ENCODE results near the gene PARD3. TPM values are rescaled to one million over a fixed set of nuclear protein-coding genes. Genes with fewer than 3 reads are reported as not detected.
"Not testable (repeated sequence)": the region's sequence is repeated elsewhere in the genome, so short reads cannot be mapped to it uniquely, and the experiment has no call there.

The PARD3 gene
- total RNA-seq, 1 donor = 4.8 TPM

GRCh38 chr10:34470307-34470706 lies 344.8 kb downstream of the PARD3 start:
- H3K9me3 ChIP-seq (ENCODE audit: low read depth, low read length) = no peaks in the 10 kb centered on the region
- no peaks in the 10 kb centered on the region for H3K4me1 ChIP-seq (ENCODE audit: insufficient read depth, low read length)
- H3K27me3 ChIP-seq (ENCODE audit: insufficient read depth, low read length) = no peaks in the 10 kb centered on the region
- H3K4me3 ChIP-seq (ENCODE audit: low read length) = no peak overlapping the region

- H3K9me3 ChIP-seq (ENCODE audit: low read depth, low read length) = no peaks in the 10 kb centered on the region
- H3K27me3 ChIP-seq (ENCODE audit: insufficient read depth, low read length) = no peaks in the 10 kb centered on the region
- no peaks in the 10 kb centered on the region for H3K4me1 ChIP-seq (ENCODE audit: insufficient read depth, low read length)
Observed at GRCh38 chr10:34469446-34469845, 345.6 kb downstream of the PARD3 start.

DNA sequence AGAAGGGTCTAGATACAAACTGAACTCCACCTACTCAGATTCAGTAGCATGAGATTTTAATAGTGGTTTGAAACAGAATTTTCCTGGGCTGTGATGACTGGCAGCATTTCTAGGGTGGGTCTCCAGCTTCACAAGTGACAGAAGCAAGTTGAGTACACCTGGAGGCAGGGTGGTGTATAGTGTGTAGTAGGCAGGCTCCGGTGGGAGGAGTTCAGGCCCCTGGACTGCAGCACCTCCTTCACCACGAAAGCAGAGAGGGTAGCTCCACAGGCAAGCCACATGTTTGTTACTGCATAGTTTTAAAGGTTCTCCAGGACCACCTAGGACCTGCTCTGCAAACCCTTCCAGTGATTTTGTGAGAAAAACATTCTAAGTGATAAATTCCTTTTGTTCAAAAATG lies 347.2 kb downstream of the PARD3 start:
- Histone ChIP-seq H3K4me1 (ENCODE audit: insufficient read depth, low read length) (no peaks in the 10 kb centered on the region), H3K4me3 (ENCODE audit: low read length) (no peak overlapping the region), H3K27me3 (ENCODE audit: insufficient read depth, low read length) (no peaks in the 10 kb centered on the region), H3K9me3 (ENCODE audit: low read depth, low read length) (no peaks in the 10 kb centered on the region)

More at GRCh38 chr10:34469446-34469845, 345.6 kb downstream of the PARD3 start:
- H3K4me3 ChIP-seq (ENCODE audit: low read length) = no peak overlapping the region

- H3K27me3 ChIP-seq (ENCODE audit: insufficient read depth, low read length) = no peaks in the 10 kb centered on the region
- no peaks in the 10 kb centered on the region for H3K9me3 ChIP-seq (ENCODE audit: low read depth, low read length)
- no peak overlapping the region for H3K4me3 ChIP-seq (ENCODE audit: low read length)
- H3K4me1 ChIP-seq (ENCODE audit: insufficient read depth, low read length) = no peaks in the 10 kb centered on the region
Observed at GRCh38 chr10:34467364-34467763, 347.7 kb downstream of the PARD3 start.

GRCh38 chr10:34465678-34466077 lies 349.4 kb downstream of the PARD3 start:
- H3K27me3 ChIP-seq (ENCODE audit: insufficient read depth, low read length) = no peaks in the 10 kb centered on the region
- H3K4me1 ChIP-seq (ENCODE audit: insufficient read depth, low read length) = no peaks in the 10 kb centered on the region
- no peak overlapping the region for H3K4me3 ChIP-seq (ENCODE audit: low read length)
- H3K9me3 ChIP-seq (ENCODE audit: low read depth, low read length) = no peaks in the 10 kb centered on the region

- H3K4me3 ChIP-seq (ENCODE audit: low read length) = no peak overlapping the region
- no peaks in the 10 kb centered on the region for H3K4me1 ChIP-seq (ENCODE audit: insufficient read depth, low read length)
- H3K9me3 ChIP-seq (ENCODE audit: low read depth, low read length) = no peaks in the 10 kb centered on the region
- no peaks in the 10 kb centered on the region for H3K27me3 ChIP-seq (ENCODE audit: insufficient read depth, low read length)
Observed at GRCh38 chr10:34464591-34464990, 350.5 kb downstream of the PARD3 start.

GRCh38 chr10:34464000-34464399 lies 351.1 kb downstream of the PARD3 start:
- no peak overlapping the region for H3K4me3 ChIP-seq (ENCODE audit: low read length)
- H3K27me3 ChIP-seq (ENCODE audit: insufficient read depth, low read length) = no peaks in the 10 kb centered on the region
- no peaks in the 10 kb centered on the region for H3K4me1 ChIP-seq (ENCODE audit: insufficient read depth, low read length)
- H3K9me3 ChIP-seq (ENCODE audit: low read depth, low read length) = no peaks in the 10 kb centered on the region

DNA sequence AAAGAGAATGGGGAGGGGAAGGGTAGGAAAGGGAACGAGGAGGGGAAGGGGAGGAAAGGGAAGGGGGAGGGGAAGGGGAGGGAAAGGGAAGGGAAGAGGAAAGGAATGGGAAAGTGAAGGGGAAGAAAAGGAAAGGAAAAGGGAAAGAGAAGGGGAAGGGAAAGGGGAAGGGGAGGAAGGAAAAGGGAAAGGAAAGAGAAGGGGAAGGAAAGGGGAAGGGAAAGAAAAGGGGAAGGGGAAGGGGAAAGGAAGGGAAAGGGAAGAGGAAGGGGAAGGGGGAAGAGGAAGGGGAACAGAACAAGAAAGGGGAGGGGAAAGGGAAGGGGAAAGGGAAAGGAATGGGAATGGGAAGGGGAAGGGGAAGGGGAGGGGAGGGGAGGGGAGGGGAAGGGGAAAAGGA lies 352.1 kb downstream of the PARD3 start:
- Histone ChIP-seq H3K27me3 (ENCODE audit: insufficient read depth, low read length) (no peaks in the 10 kb centered on the region), H3K9me3 (ENCODE audit: low read depth, low read length) (no peaks in the 10 kb centered on the region), H3K4me1 (ENCODE audit: insufficient read depth, low read length) (no peaks in the 10 kb centered on the region), H3K4me3 (ENCODE audit: low read length) (no peak overlapping the region)

GRCh38 chr10:34462056-34462455 lies 353.0 kb downstream of the PARD3 start:
- H3K27me3 ChIP-seq (ENCODE audit: insufficient read depth, low read length) = no peaks in the 10 kb centered on the region
- no peak overlapping the region for H3K4me3 ChIP-seq (ENCODE audit: low read length)
- no peaks in the 10 kb centered on the region for H3K9me3 ChIP-seq (ENCODE audit: low read depth, low read length)
- H3K4me1 ChIP-seq (ENCODE audit: insufficient read depth, low read length) = no peaks in the 10 kb centered on the region

- no peak overlapping the region for H3K4me3 ChIP-seq (ENCODE audit: low read length)
- no peaks in the 10 kb centered on the region for H3K4me1 ChIP-seq (ENCODE audit: insufficient read depth, low read length)
- H3K9me3 ChIP-seq (ENCODE audit: low read depth, low read length) = no peaks in the 10 kb centered on the region
- H3K27me3 ChIP-seq (ENCODE audit: insufficient read depth, low read length) = no peaks in the 10 kb centered on the region
Observed at GRCh38 chr10:34454590-34455261, 360.4 kb downstream of the PARD3 start.

DNA sequence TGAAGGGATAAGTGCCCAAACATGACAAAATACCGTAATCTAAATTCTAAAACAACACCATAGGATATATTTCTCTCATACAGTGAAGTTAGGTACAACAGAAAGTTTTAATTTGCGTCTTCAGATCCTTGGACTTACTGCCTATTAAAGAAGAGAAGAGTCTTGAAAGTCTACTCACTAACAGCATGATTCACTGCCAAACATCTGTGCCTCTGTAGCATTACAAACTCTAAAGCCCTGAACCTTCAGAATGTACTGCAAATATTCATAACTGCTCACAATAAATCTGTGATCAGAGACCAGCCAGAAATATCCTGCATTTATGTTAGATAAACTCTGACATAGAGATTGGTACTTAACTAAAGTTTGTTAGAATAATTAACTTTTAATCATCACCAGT lies 365.3 kb downstream of the PARD3 start:
- Histone ChIP-seq H3K27me3 (ENCODE audit: insufficient read depth, low read length) (no peaks in the 10 kb centered on the region), H3K9me3 (ENCODE audit: low read depth, low read length) (no peaks in the 10 kb centered on the region), H3K4me3 (ENCODE audit: low read length) (no peak overlapping the region), H3K4me1 (ENCODE audit: insufficient read depth, low read length) (no peaks in the 10 kb centered on the region)

- no peaks in the 10 kb centered on the region for H3K4me1 ChIP-seq (ENCODE audit: insufficient read depth, low read length)
- no peak overlapping the region for H3K4me3 ChIP-seq (ENCODE audit: low read length)
- H3K9me3 ChIP-seq (ENCODE audit: low read depth, low read length) = no peaks in the 10 kb centered on the region
- no peaks in the 10 kb centered on the region for H3K27me3 ChIP-seq (ENCODE audit: insufficient read depth, low read length)
Observed at GRCh38 chr10:34446049-34446448, 369.0 kb downstream of the PARD3 start.

DNA sequence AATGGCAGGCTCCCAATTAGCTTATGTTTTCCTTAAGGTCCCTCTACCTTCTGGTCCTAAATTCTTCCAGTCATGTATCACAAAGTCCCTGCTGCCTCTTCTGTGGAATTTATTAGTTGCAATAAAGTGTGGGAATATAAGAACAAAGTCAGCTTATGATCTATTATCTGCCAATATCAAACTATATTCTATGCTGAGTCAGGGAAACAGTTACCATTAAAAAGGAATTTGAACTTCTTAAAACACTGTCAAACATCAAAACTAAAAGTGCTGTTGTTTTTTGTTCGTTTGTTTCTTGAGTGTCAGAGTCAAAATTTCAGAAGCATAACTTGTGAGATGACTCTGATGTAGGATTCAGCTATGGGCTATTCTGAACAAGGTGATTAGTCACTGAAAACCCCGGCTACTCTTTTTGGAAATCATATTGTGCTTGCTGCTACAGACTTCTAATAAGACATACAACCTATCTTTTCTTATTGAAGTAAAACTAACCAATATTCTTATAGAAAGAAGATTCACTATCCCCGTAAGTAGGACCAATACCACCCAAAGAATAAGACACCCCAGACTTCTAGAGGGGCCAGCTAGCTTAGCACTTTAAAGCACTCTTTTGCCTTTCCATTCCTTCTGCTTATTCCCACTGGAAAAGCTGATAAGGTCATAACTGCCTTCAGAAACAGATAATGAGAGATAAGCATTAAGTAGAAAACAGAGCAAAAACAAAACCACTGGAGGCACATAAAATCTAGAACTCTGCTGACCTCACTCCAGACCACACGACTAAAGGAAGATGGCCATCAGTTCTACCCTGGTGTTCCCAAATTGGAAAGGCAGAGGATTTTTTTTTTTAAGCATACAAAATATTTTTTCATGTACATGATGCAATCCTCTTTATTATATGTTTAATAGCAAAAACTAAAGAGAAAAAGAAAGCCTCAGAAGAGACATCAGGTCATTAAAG lies 370.6 kb downstream of the PARD3 start:
- Histone ChIP-seq H3K9me3 (ENCODE audit: low read depth, low read length) (no peaks in the 10 kb centered on the region), H3K4me3 (ENCODE audit: low read length) (no peak overlapping the region), H3K27me3 (ENCODE audit: insufficient read depth, low read length) (no peaks in the 10 kb centered on the region), H3K4me1 (ENCODE audit: insufficient read depth, low read length) (no peaks in the 10 kb centered on the region)

- not testable (repeated sequence) for H3K4me3 ChIP-seq (ENCODE audit: low read length); H3K9me3 ChIP-seq (ENCODE audit: low read depth, low read length); H3K27me3 ChIP-seq (ENCODE audit: insufficient read depth, low read length); H3K4me1 ChIP-seq (ENCODE audit: insufficient read depth, low read length)
Observed at GRCh38 chr10:34439386-34439785, 375.7 kb downstream of the PARD3 start.

DNA sequence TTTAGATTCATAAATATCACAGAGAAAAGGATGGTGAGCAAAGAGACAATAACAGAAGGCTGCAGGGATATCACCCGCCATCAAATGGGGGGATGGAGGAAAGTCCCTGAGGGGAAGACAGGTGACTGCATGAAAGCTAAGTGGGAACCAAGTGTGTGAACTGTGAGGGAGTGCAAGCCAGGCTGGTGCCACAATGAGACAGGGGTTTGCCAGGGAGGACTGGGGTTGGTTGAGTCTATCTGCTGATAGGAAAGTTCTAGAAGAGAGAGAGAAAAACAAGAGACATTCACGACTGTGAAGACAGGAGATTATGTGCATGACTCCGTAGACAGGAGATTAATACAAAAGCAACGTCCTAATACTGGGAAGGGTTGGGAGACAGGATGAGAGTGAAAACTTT lies 376.4 kb downstream of the PARD3 start:
- Histone ChIP-seq H3K4me1 (ENCODE audit: insufficient read depth, low read length) (no peaks in the 10 kb centered on the region), H3K27me3 (ENCODE audit: insufficient read depth, low read length) (no peaks in the 10 kb centered on the region), H3K4me3 (ENCODE audit: low read length) (no peak overlapping the region), H3K9me3 (ENCODE audit: low read depth, low read length) (no peaks in the 10 kb centered on the region)

Data from mononuclear cell (primary cell).